GM21381 (cell line): ENCODE results near the gene PSMG3.
"Not testable (repeated sequence)": the region's sequence is repeated elsewhere in the genome, so short reads cannot be mapped to it uniquely, and the experiment has no call there.

Source experiments
- ATAC-seq: cut with Tn5 transposase; IDR thresholded peaks from one replicate; pipeline ENCODE4 v1.9.1; 2021; ENCODE audit warnings: mild to moderate bottlenecking, moderate library complexity; ENCODE audit not compliant: unreplicated experiment

PSMG3 gene

DNA sequence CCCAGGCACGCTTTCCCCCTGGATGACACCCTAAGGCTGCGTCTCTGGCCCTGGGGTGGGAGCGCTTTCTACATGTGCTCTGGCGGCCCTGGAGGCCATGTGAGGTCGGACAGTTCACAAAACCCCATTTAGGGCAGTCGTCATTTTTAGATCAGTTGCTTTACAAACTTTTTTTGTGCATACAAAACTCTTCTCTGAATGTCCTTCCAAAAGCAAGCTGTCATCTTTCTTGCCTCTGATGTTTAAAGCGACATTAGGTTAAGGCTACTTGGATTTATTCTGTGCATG is 33.4 kb downstream of the PSMG3 start:
- ATAC-seq = no peak

DNA sequence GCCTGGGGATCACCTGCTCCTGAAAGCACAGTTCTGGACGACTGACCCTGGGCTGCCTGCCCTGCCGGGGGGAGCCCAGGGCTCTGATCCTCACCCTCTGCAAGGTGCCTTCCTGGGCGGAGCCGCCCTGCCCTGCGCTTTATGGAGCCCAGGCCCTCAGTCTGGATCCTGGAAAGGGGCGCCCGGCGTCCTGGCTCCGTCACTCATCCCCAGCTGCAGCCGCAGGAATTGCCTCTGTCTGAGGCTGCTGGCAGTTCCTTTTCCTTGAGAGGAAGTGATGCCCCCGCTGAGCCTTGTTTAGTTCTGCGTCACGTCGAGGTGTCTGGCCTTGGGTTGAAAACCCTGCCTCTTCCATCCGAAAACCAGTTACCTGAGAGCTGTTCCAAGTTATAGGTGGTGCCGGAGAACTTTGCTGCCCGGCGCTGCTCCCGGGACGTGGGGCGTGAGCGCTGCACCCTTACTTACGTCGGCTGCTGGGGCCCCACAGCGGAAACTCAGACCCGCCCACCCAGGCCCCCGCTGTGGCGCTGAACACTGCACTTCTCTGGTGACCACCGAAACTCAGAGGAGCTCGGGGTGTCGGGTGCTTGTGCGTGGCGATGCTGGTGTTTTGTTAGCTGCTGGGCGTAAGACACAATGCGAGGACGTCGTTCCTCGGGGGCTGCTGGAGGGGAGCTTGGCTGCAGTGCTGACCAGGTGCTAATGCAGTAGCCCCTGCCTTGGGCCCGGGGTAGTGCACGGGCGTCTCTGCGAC is 34.0 kb downstream of the PSMG3 start:
- ATAC-seq = no peak

DNA sequence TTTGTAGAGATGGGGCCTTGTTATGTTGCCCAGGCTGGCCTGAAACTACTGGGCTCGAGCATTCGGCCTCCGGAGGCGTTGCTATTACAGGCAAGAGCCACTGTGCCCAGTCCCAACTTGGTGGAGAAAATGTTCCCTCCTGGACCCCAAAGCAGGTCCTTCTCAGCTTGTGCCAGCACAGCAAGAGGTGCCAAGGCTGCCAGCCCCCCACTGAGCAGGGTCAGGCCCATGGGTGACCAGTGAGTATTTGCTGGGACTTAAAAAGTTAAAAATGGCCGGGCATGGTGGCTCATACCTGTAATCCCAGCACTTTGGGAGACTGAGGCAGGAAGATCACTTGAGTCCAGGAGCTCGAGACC is 34.8 kb downstream of the PSMG3 start:
- ATAC-seq = no peak

DNA sequence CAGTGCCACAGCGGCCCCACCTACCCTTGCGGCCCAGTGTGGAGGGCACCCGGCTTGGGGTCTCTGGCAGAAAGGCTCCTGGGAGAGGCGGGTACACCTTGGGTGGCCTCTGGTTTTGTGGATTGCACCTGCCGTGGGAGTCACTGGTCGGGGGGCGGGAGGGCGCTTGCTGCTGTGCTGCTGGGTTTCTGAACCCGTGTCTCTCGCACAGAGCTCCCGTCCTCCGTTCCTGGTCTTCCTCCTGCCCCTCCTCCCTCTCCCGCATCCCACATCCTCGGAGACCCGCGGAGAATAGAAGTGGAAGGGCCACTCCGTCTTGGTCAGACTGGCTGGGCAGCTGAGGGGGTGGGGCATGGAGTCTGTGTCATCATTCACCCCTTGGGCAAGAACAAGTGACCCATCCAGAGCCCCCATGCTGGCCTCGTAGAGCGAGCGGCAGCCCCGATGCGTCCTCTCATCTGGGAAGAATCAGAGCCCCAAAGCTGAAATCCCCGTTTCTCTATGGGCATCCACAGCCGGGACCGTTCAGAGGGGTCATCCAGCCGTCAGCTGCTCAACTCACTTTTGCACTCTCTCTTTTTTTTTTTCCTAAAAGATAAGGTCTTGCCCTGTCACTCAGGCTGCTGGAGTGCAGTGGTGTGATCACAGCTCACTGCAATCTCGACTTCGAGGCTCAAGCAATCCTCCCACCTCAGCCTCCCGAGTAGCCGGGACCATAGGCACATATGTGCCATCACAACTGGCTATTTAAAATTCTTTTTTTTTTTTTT is 35.3 kb downstream of the PSMG3 start:
- no peak for ATAC-seq

DNA sequence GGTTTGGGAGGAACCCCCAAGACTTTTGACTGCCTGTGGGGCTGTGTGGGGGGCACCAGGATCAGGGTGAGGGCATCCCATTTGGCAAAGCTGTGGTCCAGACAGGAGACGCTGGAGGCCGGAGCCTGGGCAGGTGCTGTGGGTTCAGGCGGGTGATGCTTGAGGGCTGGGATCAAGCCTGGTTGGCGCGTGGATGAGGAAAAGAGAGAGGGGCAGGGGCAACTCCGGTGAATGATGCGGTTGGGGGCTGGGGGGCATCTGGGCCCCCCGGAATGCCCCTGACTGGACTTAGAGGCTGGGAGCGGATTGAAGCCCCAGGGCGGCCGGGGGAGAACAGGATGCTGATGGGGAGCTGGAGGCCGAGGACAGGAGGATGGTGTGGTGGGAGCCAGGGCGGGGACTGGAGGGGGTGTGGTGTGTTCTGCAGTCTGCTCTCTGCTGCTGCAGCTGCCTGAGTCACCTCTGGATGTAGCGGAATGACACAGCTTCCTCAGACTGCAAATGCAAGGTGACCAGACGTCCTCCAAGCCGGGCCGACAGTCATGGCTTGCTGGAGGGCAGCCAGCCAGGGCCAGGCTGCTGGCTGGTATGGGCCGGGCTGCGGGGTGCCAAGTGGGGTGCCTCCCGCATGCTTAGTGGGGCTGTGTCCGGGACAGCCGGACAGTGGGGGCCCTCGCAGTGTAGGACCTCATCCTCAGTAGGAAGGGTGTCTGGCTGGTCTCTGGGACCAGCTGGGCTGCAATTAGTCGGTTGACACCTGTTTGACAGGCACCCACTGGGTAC is 36.1 kb downstream of the PSMG3 start:
- ATAC-seq = no peak

DNA sequence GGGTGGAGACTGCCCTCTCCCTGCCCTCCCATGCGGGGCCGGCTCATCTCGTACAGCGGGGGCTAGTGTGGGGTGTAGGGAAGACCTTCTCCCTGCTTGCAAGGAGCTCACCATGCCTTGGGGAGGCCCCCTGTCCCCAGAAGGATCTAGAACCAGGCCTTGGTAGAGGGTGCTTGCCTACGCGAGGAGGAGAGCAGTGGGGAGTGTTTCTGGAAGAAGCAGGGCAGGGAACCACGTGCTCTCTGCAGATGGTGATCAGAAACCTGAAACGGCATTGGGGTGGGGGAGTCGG is 36.6 kb downstream of the PSMG3 start:
- ATAC-seq = no peak

DNA sequence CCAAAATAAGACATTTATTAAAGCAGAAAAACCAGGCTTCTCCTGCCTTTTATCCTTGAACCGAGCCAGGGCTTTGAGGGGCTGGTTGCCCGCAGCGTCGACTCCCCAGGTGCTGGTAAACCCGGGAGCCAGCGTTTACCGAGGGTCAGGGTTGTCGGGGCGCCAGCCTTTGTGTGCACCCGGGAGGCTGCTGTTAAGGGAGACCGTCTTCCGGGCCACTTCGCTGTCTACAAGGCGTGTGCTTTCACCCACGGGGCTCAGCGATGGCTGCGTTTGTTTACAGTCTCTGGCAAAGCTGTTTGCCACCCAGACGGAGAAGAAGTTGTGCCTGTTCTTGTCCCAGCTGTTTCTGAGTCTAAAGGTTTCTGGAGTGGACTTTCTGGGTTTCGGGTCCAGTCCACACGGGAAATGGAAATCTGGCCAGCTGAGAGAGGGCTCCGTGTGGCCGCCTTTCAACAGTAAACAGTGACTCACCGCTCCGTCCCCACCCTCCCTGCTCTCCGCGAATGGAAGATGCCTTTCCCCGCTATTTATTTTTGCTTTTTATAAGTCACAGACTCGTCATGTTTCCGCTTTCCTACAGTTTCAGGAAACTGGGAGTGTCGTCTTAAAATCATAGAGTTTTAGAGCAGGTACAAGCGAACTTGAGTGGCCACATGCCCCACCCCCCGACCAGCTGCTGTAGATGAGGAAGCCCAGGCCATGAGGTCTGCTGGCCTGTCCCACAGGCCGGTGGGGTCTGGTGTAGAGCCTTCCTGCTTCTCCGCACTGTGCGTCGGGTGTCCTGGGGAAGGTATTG is 37.2 kb downstream of the PSMG3 start:
- ATAC-seq = no peak

DNA sequence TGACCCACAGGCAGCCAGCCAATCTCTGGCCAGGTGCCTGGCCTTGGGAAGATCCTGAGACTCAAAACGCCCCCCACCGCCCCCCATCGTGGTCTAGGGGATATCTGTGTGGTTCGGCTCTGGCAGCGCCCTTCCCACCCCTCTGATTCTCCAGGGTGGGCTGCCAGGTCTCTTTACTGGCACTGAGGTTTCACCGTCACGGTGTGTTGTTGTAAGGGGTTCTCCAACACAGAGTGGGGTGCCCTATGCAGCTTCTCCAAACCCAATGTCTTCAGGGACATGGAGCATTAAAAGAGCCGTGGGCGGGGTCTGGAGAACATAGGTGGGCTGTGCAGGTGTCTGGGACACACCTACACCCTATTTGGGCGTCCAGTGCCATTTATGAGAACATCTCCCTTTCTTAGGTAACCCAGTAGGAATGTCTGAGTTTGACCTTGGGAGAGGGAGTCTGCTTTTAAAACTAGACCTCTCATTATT is 37.8 kb downstream of the PSMG3 start:
- no peak for ATAC-seq

DNA sequence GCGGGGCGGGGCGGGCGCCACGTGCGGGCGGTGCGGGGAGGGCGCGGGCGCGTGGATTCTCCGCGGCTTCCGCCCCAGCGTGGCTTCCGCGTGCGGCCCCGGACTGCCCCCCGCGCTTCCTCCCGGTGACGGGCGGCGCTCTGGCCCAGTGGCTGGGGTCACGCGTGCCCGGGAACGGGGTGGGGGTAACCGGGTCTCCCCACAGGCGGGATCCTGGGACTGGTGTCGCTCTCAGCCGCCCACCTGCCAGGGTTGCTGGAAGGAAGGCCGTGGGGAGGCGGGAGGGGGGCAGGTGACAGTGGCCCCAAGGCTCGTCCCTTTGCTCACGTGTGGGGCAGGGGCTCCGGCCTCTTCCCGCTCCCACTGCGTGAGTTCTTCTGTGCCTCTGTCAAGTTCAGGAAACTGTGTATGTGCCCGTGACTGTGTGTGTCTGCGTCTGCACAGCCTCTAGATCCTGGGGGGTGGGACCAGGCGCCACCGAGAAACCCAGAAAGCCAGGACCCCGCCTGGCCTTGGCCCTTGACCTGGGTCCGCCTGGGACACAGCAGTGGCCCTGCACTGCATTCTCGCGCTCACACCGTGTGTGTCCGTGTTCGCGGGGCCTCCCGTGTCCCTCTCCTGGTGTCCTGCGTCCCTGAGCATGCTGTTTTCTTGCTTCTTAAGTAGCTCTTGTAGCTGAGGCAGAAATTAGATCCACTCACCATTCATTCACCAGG is 38.4 kb downstream of the PSMG3 start:
- peak; percentile 9 for ATAC-seq

DNA sequence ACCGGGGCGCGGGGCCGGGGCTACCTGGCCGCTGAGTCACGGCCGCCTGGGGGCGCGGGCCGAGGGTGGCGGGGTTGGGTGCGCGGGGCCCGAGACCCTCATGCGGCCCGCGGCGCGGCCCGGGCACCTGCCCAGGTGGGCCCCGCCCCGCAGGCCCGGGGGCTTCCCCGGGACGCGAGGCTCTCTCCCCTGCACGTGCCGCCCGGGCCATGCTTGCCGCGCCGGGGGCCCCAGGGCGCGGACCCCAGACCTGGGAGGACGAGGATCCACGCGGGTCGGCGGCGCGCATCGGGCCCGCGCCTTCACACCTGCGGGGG is 38.9 kb downstream of the PSMG3 start:
- ATAC-seq = peak; percentile 21

DNA sequence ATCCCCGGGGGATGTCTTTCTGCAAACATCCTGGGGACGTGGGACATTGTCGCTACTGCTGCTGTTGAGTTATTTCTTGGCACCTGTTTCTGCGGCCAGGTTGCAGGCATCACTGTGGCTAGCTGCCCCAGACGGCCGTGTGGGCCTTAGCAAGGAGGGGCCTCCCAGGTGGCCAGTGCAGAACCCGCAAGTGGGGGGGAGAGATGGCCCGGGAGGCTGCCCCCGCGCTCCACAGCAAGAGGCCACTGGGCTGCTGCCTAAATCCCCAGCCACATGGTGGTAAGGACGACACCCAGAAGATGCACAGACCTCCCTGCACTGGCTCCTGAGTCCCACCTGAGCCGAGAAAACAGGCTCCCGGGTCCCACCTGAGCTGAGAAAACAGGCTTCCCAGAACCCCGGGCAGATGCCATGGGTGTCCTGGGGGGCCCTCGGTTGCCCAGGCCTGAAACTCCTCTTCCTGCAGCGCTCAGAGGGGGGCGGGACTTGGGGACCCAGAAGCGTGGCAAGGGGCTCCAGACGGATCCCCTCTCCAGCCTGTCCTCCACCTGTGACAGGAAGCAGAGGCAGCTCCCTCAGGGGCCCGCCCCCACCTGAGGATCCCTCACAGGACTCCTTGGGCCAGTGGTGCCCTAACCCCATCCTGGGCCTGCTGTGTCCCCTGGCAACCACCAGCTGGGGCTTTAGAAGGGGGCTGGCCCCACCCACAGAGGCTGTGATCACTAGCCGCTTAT is 40.3 kb downstream of the PSMG3 start:
- ATAC-seq = no peak

DNA sequence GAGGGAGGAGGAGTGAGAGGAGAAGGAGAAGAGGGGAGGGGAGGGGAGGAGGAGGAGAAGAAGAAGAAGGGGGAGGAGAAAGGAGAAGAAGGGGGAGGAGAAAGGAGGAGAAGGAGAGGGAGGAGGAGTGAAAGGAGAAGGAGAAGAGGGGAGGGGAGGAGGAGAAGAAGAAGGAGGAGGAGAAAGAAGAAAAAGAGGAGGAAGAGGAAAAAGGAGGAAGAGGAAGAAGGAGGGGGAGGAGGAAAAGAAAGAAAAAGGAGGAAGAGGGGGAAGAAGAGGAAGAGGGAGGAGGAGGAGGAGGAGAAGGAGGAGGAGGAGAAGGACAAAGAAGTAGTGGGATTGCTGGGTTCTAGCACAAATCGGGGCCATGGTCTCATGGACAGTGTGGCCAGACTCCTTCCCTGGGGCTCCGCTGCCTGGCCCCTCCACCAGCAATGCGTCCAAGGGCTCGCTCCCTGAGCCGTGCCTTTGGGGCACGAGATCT is 43.5 kb downstream of the PSMG3 start:
- no peak for ATAC-seq

DNA sequence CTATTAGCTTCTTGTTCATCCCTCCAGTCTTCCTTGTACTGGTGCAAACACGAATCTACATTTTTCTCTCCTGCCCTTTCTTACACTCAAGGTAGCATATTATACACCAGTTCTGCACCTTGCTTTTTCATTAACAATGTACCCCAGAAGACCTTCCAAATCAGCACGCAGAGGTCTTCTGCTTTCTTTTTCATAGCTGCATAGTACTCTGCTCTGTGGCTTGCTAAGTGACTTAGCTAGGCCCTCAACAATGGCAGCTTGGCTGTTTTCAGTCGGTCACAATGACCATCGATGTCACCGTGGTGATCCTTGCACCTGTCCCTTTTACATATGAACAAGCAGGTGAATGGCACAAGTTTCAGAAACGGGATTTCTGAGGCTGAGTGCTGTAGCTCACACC is 44.4 kb downstream of the PSMG3 start:
- no peak for ATAC-seq

DNA sequence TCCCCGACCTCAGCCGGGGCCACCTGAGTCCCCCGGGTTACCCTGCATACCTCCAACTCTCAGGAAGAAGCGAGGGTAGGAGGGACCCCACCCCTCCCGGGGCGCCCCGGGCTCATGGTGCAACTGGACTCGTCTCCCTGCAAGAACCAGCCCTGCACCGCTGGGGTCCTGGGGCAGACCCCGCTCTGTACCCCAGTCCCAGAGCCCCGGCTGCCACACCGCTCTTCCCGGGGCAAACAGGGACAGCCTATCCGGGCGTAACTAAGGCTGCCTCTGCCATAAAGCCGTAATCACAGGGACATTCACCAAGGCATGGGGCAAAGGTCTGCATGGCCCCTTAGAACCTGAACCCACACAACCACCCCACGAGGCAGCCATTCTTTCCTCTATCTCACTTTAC is 46.0 kb downstream of the PSMG3 start:
- ATAC-seq = no peak

DNA sequence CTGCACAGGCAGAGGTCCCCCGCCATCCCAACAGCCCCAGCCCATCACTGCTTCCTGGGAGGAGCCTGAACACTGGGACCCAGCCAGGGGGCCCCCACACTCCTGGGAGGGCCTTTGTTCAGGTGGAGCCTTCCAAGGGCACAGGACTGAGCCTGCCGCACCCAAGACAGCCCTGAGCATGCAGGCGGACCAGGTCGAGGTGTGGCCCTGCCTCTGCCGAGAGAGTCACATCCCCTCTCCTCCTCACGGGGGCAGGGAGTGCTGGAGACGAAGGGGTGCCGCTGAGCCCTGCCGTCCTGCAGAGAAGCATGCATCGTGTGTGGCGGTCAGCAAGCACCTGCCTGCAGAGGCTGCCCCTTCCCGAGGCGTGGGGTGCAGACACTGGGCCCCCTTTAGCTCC is 46.6 kb downstream of the PSMG3 start:
- ATAC-seq = no peak

DNA sequence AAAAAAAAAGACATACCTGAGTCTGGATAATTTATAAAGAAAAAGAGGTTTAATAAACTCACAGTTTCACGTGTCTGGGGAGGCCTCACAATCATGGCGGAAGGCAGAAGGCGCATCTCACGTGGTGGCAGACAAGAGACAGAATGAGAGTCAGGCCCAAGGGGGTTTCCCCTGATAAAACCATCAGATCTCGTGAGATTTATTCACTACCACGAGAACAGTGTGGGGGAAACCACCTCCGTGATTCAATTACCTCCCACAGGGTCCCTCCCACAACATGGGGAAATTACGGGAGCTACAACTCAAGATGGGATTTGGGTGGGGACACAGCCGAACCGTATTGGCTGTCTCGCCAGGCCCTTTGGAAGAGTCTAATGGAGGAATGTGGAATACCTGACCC is 48.4 kb downstream of the PSMG3 start:
- ATAC-seq = no peak

DNA sequence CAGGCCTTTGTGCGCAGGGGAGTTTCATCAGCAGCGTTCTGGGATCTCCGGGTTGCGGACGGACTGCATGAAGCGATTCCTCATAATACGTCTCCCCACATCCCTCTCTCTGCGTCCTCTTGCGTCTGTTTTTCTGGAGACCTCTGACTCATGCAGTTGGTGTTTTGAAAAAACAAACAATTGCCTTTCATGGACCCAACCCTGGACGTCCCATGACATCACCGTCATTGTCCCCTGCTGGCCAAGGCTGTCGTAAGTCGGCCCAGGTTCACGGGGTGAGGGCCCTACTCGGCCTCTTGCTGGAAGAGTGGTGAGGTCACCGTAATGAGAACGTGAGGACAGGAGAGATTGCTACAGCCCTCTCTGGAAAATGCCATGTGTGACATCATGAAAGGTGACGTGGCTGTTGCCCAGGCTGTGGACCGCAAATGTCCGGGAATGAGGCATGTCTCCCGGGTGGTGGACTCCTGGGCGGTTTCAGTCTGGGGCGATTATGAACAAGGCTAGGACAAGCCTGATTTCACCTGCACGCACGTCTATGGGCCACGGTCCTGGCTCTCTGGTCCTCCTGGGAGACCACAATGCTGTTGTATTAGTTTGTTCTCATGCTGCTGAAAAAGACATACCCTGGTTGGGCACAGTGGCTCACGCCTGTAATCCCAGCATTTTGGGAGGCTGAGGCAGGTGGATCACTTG is 49.1 kb downstream of the PSMG3 start:
- no peak for ATAC-seq

DNA sequence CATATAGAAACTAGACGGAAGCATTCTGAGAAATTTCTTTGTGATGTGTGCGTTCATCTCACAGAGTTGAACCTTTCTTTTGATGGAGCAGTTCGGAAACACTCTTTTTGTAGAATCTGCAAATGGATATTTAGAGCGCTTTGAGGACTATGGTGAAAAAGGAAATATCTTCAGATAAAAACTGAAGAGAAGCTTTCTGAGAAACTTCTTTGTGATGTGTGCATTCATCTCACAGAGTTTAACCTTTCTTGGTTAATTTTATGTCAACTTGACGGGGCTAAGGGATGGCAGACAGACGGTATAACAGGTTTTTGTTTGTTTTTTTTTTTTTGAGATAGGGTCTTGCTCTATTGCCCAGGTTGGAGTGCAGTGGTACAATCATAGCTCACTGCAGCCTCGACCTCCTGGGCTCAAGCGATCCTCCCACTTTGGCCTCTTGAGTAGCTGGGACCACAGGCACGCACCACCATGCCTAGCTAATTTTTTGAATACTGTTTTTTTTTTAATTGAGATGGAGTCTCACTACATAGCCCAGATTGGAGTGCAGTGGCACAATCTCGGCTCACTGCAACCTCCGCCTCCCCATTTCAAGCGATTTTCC is 50.4 kb downstream of the PSMG3 start:
- not testable (repeated sequence) for ATAC-seq
